Esophagus (tissue), 2 donors: ENCODE measurements around the gene BAG5. TPM values are rescaled to one million over a fixed set of nuclear protein-coding genes. Genes with fewer than 3 reads are reported as not detected.
"Not testable (repeated sequence)": the region's sequence is repeated elsewhere in the genome, so short reads cannot be mapped to it uniquely, and the experiment has no call there.

Source experiments
- H3K27ac ChIP-seq, 2 donors: one replicate each; pipeline ENCODE4 v1.5.1; 2013; ENCODE audit warnings: low read depth in 2 of 2, mild to moderate bottlenecking in 2 of 2, inconsistent platforms in 1 of 2, low read length in 1 of 2, moderate library complexity in 1 of 2
- H3K27me3 ChIP-seq, 2 donors: one replicate each; pipeline ENCODE4 v1.6.1; 2013; ENCODE audit warnings: low read length in 2 of 2, control low read depth in 1 of 2, mild to moderate bottlenecking in 1 of 2; ENCODE audit not compliant: insufficient read depth in 2 of 2, control insufficient read depth in 1 of 2
- H3K36me3 ChIP-seq, 2 donors: one replicate each; pipeline ENCODE4 v1.6.1; 2013; ENCODE audit warnings: low read length in 1 of 2; ENCODE audit not compliant: control insufficient read depth in 2 of 2, insufficient read depth in 2 of 2
- H3K4me1 ChIP-seq, 2 donors: one replicate each; pipeline ENCODE4 v1.6.1; 2013; ENCODE audit warnings: low read length in 1 of 2; ENCODE audit not compliant: control insufficient read depth in 2 of 2, insufficient read depth in 2 of 2
- H3K4me3 ChIP-seq, 2 donors: one replicate each; pipeline ENCODE4 v1.5.1; 2013; ENCODE audit warnings: low read length in 2 of 2, mild to moderate bottlenecking in 2 of 2, low read depth in 1 of 2, moderate library complexity in 1 of 2
- H3K9me3 ChIP-seq, 2 donors: one replicate each; pipeline ENCODE4 v1.6.1; 2013; ENCODE audit warnings: mild to moderate bottlenecking in 2 of 2, low read depth in 1 of 2, low read length in 1 of 2, moderate library complexity in 1 of 2; ENCODE audit not compliant: control insufficient read depth in 2 of 2, insufficient read depth in 1 of 2
- WGBS, 2 donors: extraction: QIAGEN DNeasy Blood & Tissue Kit; methylation state at CpG; one replicate each; pipeline ENCODE4 v1.1.7; 2013; 5-methylcytosine and 5-hydroxymethylcytosine counted together
- polyA plus RNA-seq, 2 donors: library from polyadenylated mRNA; stranded (reverse); fragments of 200-250 nt; gene quantifications; one replicate each; pipeline ENCODE4 v1.2.3, GENCODE V29; 2013
- donor health status: healthy with polysubstance abuse.
- donor health status: Bipolar disorder and iron deficiency.

BAG5 gene
- polyA plus RNA-seq, 2 donors: 7.1 to 12.7 TPM

- H3K27me3 ChIP-seq: no peaks in the 10 kb centered on the region
- H3K27ac ChIP-seq: peak overlapping the region in 1 of 2 donors; percentile 83
- no peaks in the 10 kb centered on the region for H3K9me3 ChIP-seq
- peaks cover 0 to 3% of the 10 kb centered on the region in 2 donors for H3K36me3 ChIP-seq
- WGBS, 2 donors: 42 to 44% methylated on average over 13 of the region's 13 CpGs
- H3K4me1 ChIP-seq: peaks cover 16 to 32% of the 10 kb centered on the region in 2 donors
- H3K4me3 ChIP-seq: no peak overlapping the region
Measured at GRCh38 chr14:103519043-103519836, 43.2 kb downstream of the BAG5 start.

GRCh38 chr14:103518422-103519042, 43.9 kb downstream of the BAG5 start:
- H3K27me3 ChIP-seq: no peaks in the 10 kb centered on the region
- 30 to 38% methylated on average over 9 of the region's 9 CpGs for WGBS, 2 donors
- H3K4me1 ChIP-seq: peaks cover 16 to 35% of the 10 kb centered on the region in 2 donors
- peaks cover 0 to 3% of the 10 kb centered on the region in 2 donors for H3K36me3 ChIP-seq
- H3K4me3 ChIP-seq: no peak overlapping the region
- peak overlapping the region in 1 of 2 donors; percentile 58 for H3K27ac ChIP-seq
- H3K9me3 ChIP-seq: no peaks in the 10 kb centered on the region

GRCh38 chr14:103517721-103518421, 44.6 kb downstream of the BAG5 start:
- Histone ChIP-seq H3K27me3 (no peaks in the 10 kb centered on the region), H3K4me3 (no peak overlapping the region), H3K27ac (peak overlapping the region; percentile 9 to 58), H3K9me3 (no peaks in the 10 kb centered on the region), H3K36me3 (peaks cover 0 to 3% of the 10 kb centered on the region in 2 donors), H3K4me1 (peaks cover 12 to 35% of the 10 kb centered on the region in 2 donors)
- 31 to 33% methylated on average over 19 to 20 of the region's 20 CpGs for WGBS, 2 donors

GRCh38 chr14:103517174-103517566, 45.3 kb downstream of the BAG5 start:
- Histone ChIP-seq H3K4me1 (peaks cover 13 to 39% of the 10 kb centered on the region in 2 donors), H3K36me3 (peaks cover 0 to 3% of the 10 kb centered on the region in 2 donors), H3K27me3 (no peaks in the 10 kb centered on the region), H3K4me3 (no peak overlapping the region), H3K9me3 (no peaks in the 10 kb centered on the region), H3K27ac (no peak overlapping the region)
- 83 to 84% methylated on average over 10 of the region's 10 CpGs for WGBS, 2 donors

- Histone ChIP-seq H3K36me3 (peaks cover 0 to 3% of the 10 kb centered on the region in 2 donors), H3K27ac (peak overlapping the region in 1 of 2 donors; percentile 26)
- 62 to 65% methylated on average over 10 of the region's 10 CpGs for WGBS, 2 donors
Measured at GRCh38 chr14:103516426-103517173, 45.9 kb downstream of the BAG5 start.

GRCh38 chr14:103514596-103515421, 47.6 kb downstream of the BAG5 start:
- peaks cover 6 to 7% of the 10 kb centered on the region in 2 donors for H3K36me3 ChIP-seq
- peaks cover 9 to 33% of the 10 kb centered on the region in 2 donors for H3K4me1 ChIP-seq

More at GRCh38 chr14:103516426-103517173, 45.9 kb downstream of the BAG5 start:
- no peak overlapping the region for H3K4me3 ChIP-seq
- H3K4me1 ChIP-seq: peaks cover 9 to 39% of the 10 kb centered on the region in 2 donors
- H3K9me3 ChIP-seq: no peaks in the 10 kb centered on the region
- H3K27me3 ChIP-seq: no peaks in the 10 kb centered on the region

GRCh38 chr14:103512701-103513611, 49.5 kb downstream of the BAG5 start:
- WGBS, 2 donors: 33 to 34% methylated on average over 25 of the region's 25 CpGs
- H3K4me3 ChIP-seq: no peak overlapping the region
- H3K36me3 ChIP-seq: peaks cover 7 to 8% of the 10 kb centered on the region in 2 donors

More at GRCh38 chr14:103514596-103515421, 47.6 kb downstream of the BAG5 start:
- no peaks in the 10 kb centered on the region for H3K9me3 ChIP-seq
- no peaks in the 10 kb centered on the region for H3K27me3 ChIP-seq
- WGBS, 2 donors: 71% methylated on average over 18 of the region's 18 CpGs
- peak overlapping the region in 1 of 2 donors; percentile 45 for H3K27ac ChIP-seq
- H3K4me3 ChIP-seq: no peak overlapping the region

GRCh38 chr14:103512180-103512579, 50.3 kb downstream of the BAG5 start:
- H3K36me3 ChIP-seq, H3K27me3 ChIP-seq, H3K4me3 ChIP-seq, H3K9me3 ChIP-seq: not testable (repeated sequence)
- H3K4me1 ChIP-seq: peaks cover 3 to 17% of the 10 kb centered on the region in 2 donors
- peak overlapping the region; percentile 74 to 96 for H3K27ac ChIP-seq
- WGBS, 2 donors: 88 to 95% methylated on average over 8 of the region's 8 CpGs

More at GRCh38 chr14:103512701-103513611, 49.5 kb downstream of the BAG5 start:
- H3K9me3 ChIP-seq: no peaks in the 10 kb centered on the region
- H3K27ac ChIP-seq: peak overlapping the region; percentile 74 to 96
- no peaks in the 10 kb centered on the region for H3K27me3 ChIP-seq
- peaks cover 4 to 19% of the 10 kb centered on the region in 2 donors for H3K4me1 ChIP-seq
